Osteoblast (primary cell): ENCODE data around the gene B4GALT1. TPM values are rescaled to one million over a fixed set of nuclear protein-coding genes. Genes with fewer than 3 reads are reported as not detected.

ENCODE experiments used
- DNase-seq: peaks from one replicate; pipeline ENCODE4 v3.0.0; 2011; ENCODE audit warnings: low spot score, mixed read lengths; ENCODE audit not compliant: insufficient read length; ENCODE audit errors: missing footprints
- H2AFZ ChIP-seq: 2 replicates; pipeline ENCODE4 v1.6.0; 2011; ENCODE audit warnings: mild to moderate bottlenecking, low read length
- H3K27ac ChIP-seq: 2 replicates; pipeline ENCODE4 v1.5.1; 2011; ENCODE audit warnings: mild to moderate bottlenecking, low read depth, low read length, moderate library complexity
- H3K27me3 ChIP-seq: 2 replicates; pipeline ENCODE4 v1.6.0; 2012; ENCODE audit warnings: mild to moderate bottlenecking, control low read depth, inconsistent platforms, low read length, moderate library complexity; ENCODE audit not compliant: insufficient read depth
- H3K36me3 ChIP-seq: 2 replicates; pipeline ENCODE4 v1.5.1; 2011; ENCODE audit warnings: mild to moderate bottlenecking, low read length, control low read depth, moderate library complexity; ENCODE audit not compliant: insufficient read depth
- H3K4me1 ChIP-seq: 2 replicates; pipeline ENCODE4 v1.5.1; 2011; ENCODE audit warnings: mild to moderate bottlenecking, low read length, control low read depth, moderate library complexity; ENCODE audit not compliant: insufficient read depth
- H3K4me2 ChIP-seq: 2 replicates; pipeline ENCODE4 v1.6.0; 2011; ENCODE audit warnings: mild to moderate bottlenecking, low read length; ENCODE audit not compliant: insufficient read depth
- H3K4me3 ChIP-seq: fragments of 200-600 bp; sonication (generic); 3 replicates; pipeline ENCODE4 v1.5.1; 2012; ENCODE audit warnings: mild to moderate bottlenecking, low read length, inconsistent platforms; ENCODE audit not compliant: insufficient read depth
- H3K79me2 ChIP-seq: 2 replicates; pipeline ENCODE4 v1.6.0; 2012; ENCODE audit warnings: mild to moderate bottlenecking, low read length, control low read depth, inconsistent platforms; ENCODE audit not compliant: insufficient read depth
- H3K9me3 ChIP-seq: 2 replicates; pipeline ENCODE4 v1.5.1; 2011; ENCODE audit warnings: low read depth, low read length, control low read depth
- H4K20me1 ChIP-seq: 2 replicates; pipeline ENCODE4 v1.6.0; 2012; ENCODE audit warnings: mild to moderate bottlenecking, low read length, control low read depth; ENCODE audit not compliant: insufficient read depth
- CTCF ChIP-seq: IDR thresholded peaks from 2 replicates; pipeline ENCODE4 v1.5.1; 2011; ENCODE audit warnings: mild to moderate bottlenecking, low read depth, low read length, moderate library complexity; ENCODE audit errors: extremely low read depth
- total RNA-seq: library from RNA; depleted of rRNA; stranded (reverse); fragments of >200 nt; gene quantifications from 2 replicates; pipeline ENCODE4 v1.2.3, GENCODE V29; 2012

The B4GALT1 gene
- total RNA-seq, 1 donor: 63.7 TPM

- no peak for DNase-seq
- no peak overlapping the region for H3K4me2 ChIP-seq
- no peak for TF ChIP-seq CTCF
Observed at GRCh38 chr9:33111631-33112030, 55.5 kb downstream of the B4GALT1 start.

GRCh38 chr9:33110686-33111085 lies 56.5 kb downstream of the B4GALT1 start:
- Histone ChIP-seq H3K4me3 (no peak overlapping the region), H4K20me1 (no peaks in the 10 kb centered on the region), H3K79me2 (peaks cover 26% of the 10 kb centered on the region), H3K9me3 (no peaks in the 10 kb centered on the region), H3K4me1 (peaks cover 23% of the 10 kb centered on the region), H3K36me3 (peaks cover 59% of the 10 kb centered on the region), H2AFZ (no peak overlapping the region), H3K4me2 (no peak overlapping the region), H3K27ac (no peak overlapping the region), H3K27me3 (no peaks in the 10 kb centered on the region)
- TF ChIP-seq CTCF: no peak
- DNase-seq: no peak

More at GRCh38 chr9:33111631-33112030, 55.5 kb downstream of the B4GALT1 start:
- H3K27ac ChIP-seq: no peak overlapping the region
- no peaks in the 10 kb centered on the region for H4K20me1 ChIP-seq
- H3K36me3 ChIP-seq: peaks cover 62% of the 10 kb centered on the region
- peaks cover 15% of the 10 kb centered on the region for H3K4me1 ChIP-seq
- H3K27me3 ChIP-seq: no peaks in the 10 kb centered on the region
- H3K4me3 ChIP-seq: no peak overlapping the region
- H3K9me3 ChIP-seq: no peaks in the 10 kb centered on the region
- peaks cover 29% of the 10 kb centered on the region for H3K79me2 ChIP-seq
- no peak overlapping the region for H2AFZ ChIP-seq

- Histone ChIP-seq H3K36me3 (peaks cover 53% of the 10 kb centered on the region), H4K20me1 (no peaks in the 10 kb centered on the region), H3K4me1 (peaks cover 27% of the 10 kb centered on the region), H3K27me3 (no peaks in the 10 kb centered on the region), H3K4me2 (no peak overlapping the region), H2AFZ (no peak overlapping the region), H3K9me3 (no peaks in the 10 kb centered on the region), H3K27ac (peak overlapping the region; percentile 17), H3K4me3 (no peak overlapping the region), H3K79me2 (peaks cover 21% of the 10 kb centered on the region)
- no peak for TF ChIP-seq CTCF
- peak; percentile 51 for DNase-seq
Observed at GRCh38 chr9:33109850-33110595, 57.1 kb downstream of the B4GALT1 start.

GRCh38 chr9:33109097-33109496 lies 58.0 kb downstream of the B4GALT1 start:
- H3K4me3 ChIP-seq: no peak overlapping the region
- H3K36me3 ChIP-seq: peaks cover 43% of the 10 kb centered on the region
- H3K4me2 ChIP-seq: no peak overlapping the region
- H3K27me3 ChIP-seq: no peaks in the 10 kb centered on the region
- no peak for DNase-seq
- H3K9me3 ChIP-seq: no peaks in the 10 kb centered on the region
- TF ChIP-seq CTCF: no peak
- peaks cover 12% of the 10 kb centered on the region for H3K79me2 ChIP-seq
- peaks cover 32% of the 10 kb centered on the region for H3K4me1 ChIP-seq
- no peak overlapping the region for H2AFZ ChIP-seq
- H3K27ac ChIP-seq: no peak overlapping the region
- H4K20me1 ChIP-seq: no peaks in the 10 kb centered on the region
